ENCODE measurements around the gene VENTX.
A peak's percentile ranks its signal among the peaks of the same experiment; 100 is the strongest.

The VENTX gene

GRCh38 chr10:133272301-133272963 lies 34.8 kb downstream of the VENTX start:
- H3K4me3 ChIP-seq (ENCODE audit: control insufficient read depth in 1 of 7, extremely low read depth in 1 of 7, insufficient read depth in 4 of 7, low read depth in 2 of 7, low read length in 6 of 7), result no peak overlapping the region
- H3K27me3 ChIP-seq (replicated peaks in 2 of 5; ENCODE audit: control insufficient read depth in 4 of 5, insufficient read depth in 5 of 5, low read length in 4 of 5), result no peaks in the 10 kb centered on the region
- H3K4me1 ChIP-seq (ENCODE audit: control extremely low read depth in 1 of 4, control insufficient read depth in 4 of 4, insufficient read depth in 4 of 4, low read length in 3 of 4), result peaks cover 0 to 37% (median 33%) of the 10 kb centered on the region in 4 experiments
- DNase-seq, result no peak
- H3K36me3 ChIP-seq (ENCODE audit: control insufficient read depth in 4 of 4, insufficient read depth in 4 of 4, low read length in 3 of 4), result peaks cover 0 to 63% (median 30%) of the 10 kb centered on the region in 4 experiments
- ChIA-PET POLR2A (interaction anchor here (5.8 kb wide), 1 partner anchor 9 kb away, joined by 63 read pairs; no protein-coding TSS in a partner anchor), CTCF (no interaction called here)
- H3K9me3 ChIP-seq (ENCODE audit: control extremely low read depth in 1 of 5, control insufficient read depth in 4 of 5, insufficient read depth in 2 of 5, low read depth in 1 of 5, low read length in 4 of 5), result no peaks in the 10 kb centered on the region
- 94% methylated on average over 20 of the region's 29 CpGs for WGBS (ENCODE audit: insufficient coverage)
- no peak overlapping the region for H3K27ac ChIP-seq (ENCODE audit: insufficient read depth in 1 of 2, low read depth in 1 of 2, low read length in 2 of 2, poor library complexity in 1 of 2, severe bottlenecking in 2 of 2)

DNA sequence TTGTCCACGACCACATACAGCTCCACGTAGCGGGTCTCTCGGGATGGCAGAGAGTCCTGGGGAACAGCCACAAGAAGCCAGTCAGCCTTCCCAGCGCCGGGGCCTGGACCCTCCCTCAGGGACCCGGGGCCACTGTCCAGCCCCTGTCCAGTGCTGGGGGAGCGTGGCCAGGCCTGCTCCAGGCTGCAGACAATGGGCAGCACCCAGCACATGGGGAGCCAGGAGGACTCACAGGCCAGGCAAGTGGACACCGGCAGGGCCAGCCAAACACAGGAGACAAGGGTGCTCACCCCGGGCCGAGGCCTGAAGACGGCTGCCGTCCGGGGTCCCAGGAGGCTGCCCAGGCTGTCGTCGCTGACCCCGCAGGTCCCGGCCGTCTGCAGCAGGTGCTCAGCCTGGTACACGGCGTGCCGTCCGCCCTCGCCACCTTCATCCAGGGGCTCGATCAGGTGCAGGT lies 35.3 kb downstream of the VENTX start:
- no peaks in the 10 kb centered on the region for H3K9me3 ChIP-seq (ENCODE audit: control extremely low read depth in 1 of 5, control insufficient read depth in 4 of 5, insufficient read depth in 2 of 5, low read depth in 1 of 5, low read length in 4 of 5)
- peaks cover 3 to 42% (median 39%) of the 10 kb centered on the region in 4 experiments for H3K4me1 ChIP-seq (ENCODE audit: control extremely low read depth in 1 of 4, control insufficient read depth in 4 of 4, insufficient read depth in 4 of 4, low read length in 3 of 4)
- WGBS (ENCODE audit: insufficient coverage), result 98% methylated on average over 13 of the region's 25 CpGs
- DNase-seq, result no peak
- CTCF ChIA-PET, result no interaction called here
- POLR2A ChIA-PET, result interaction anchor here (5.8 kb wide), 1 partner anchor 9 kb away, joined by 63 read pairs; no protein-coding TSS in a partner anchor
- peaks cover 0 to 59% (median 28%) of the 10 kb centered on the region in 4 experiments for H3K36me3 ChIP-seq (ENCODE audit: control insufficient read depth in 4 of 4, insufficient read depth in 4 of 4, low read length in 3 of 4)
- no peak overlapping the region for H3K27ac ChIP-seq (ENCODE audit: insufficient read depth in 1 of 2, low read depth in 1 of 2, low read length in 2 of 2, poor library complexity in 1 of 2, severe bottlenecking in 2 of 2)
- no peaks in the 10 kb centered on the region for H3K27me3 ChIP-seq (replicated peaks in 2 of 5; ENCODE audit: control insufficient read depth in 4 of 5, insufficient read depth in 5 of 5, low read length in 4 of 5)
- H3K4me3 ChIP-seq (ENCODE audit: control insufficient read depth in 1 of 7, extremely low read depth in 1 of 7, insufficient read depth in 4 of 7, low read depth in 2 of 7, low read length in 6 of 7), result no peak overlapping the region

GRCh38 chr10:133273534-133274143 lies 36.0 kb downstream of the VENTX start:
- ChIA-PET CTCF (no interaction called here), POLR2A (interaction anchor here (5.8 kb wide), 1 partner anchor 10 kb away, joined by 63 read pairs; no protein-coding TSS in a partner anchor)
- Histone ChIP-seq H3K9me3 (ENCODE audit: control extremely low read depth in 1 of 5, control insufficient read depth in 4 of 5, insufficient read depth in 2 of 5, low read depth in 1 of 5, low read length in 4 of 5) (no peaks in the 10 kb centered on the region), H3K27me3 (replicated peaks in 2 of 5; ENCODE audit: control insufficient read depth in 4 of 5, insufficient read depth in 5 of 5, low read length in 4 of 5) (no peaks in the 10 kb centered on the region), H3K4me1 (ENCODE audit: control extremely low read depth in 1 of 4, control insufficient read depth in 4 of 4, insufficient read depth in 4 of 4, low read length in 3 of 4) (peaks cover 6 to 49% (median 45%) of the 10 kb centered on the region in 4 experiments), H3K4me3 (ENCODE audit: control insufficient read depth in 1 of 7, extremely low read depth in 1 of 7, insufficient read depth in 4 of 7, low read depth in 2 of 7, low read length in 6 of 7) (no peak overlapping the region), H3K36me3 (ENCODE audit: control insufficient read depth in 4 of 4, insufficient read depth in 4 of 4, low read length in 3 of 4) (peaks cover 0 to 52% (median 26%) of the 10 kb centered on the region in 4 experiments), H3K27ac (ENCODE audit: insufficient read depth in 1 of 2, low read depth in 1 of 2, low read length in 2 of 2, poor library complexity in 1 of 2, severe bottlenecking in 2 of 2) (no peak overlapping the region)
- 96% methylated on average over 25 of the region's 28 CpGs for WGBS (ENCODE audit: insufficient coverage)
- no peak for DNase-seq

GRCh38 chr10:133274751-133275683 lies 37.4 kb downstream of the VENTX start:
- Histone ChIP-seq H3K27me3 (replicated peaks in 2 of 5; ENCODE audit: control insufficient read depth in 4 of 5, insufficient read depth in 5 of 5, low read length in 4 of 5) (no peaks in the 10 kb centered on the region), H3K4me1 (ENCODE audit: control extremely low read depth in 1 of 4, control insufficient read depth in 4 of 4, insufficient read depth in 4 of 4, low read length in 3 of 4) (peaks cover 9 to 63% (median 59%) of the 10 kb centered on the region in 4 experiments), H3K27ac (ENCODE audit: insufficient read depth in 1 of 2, low read depth in 1 of 2, low read length in 2 of 2, poor library complexity in 1 of 2, severe bottlenecking in 2 of 2) (peak overlapping the region; percentile 80 to 86), H3K36me3 (ENCODE audit: control insufficient read depth in 4 of 4, insufficient read depth in 4 of 4, low read length in 3 of 4) (peaks cover 0 to 38% (median 18%) of the 10 kb centered on the region in 4 experiments), H3K9me3 (ENCODE audit: control extremely low read depth in 1 of 5, control insufficient read depth in 4 of 5, insufficient read depth in 2 of 5, low read depth in 1 of 5, low read length in 4 of 5) (no peaks in the 10 kb centered on the region), H3K4me3 (ENCODE audit: control insufficient read depth in 1 of 7, extremely low read depth in 1 of 7, insufficient read depth in 4 of 7, low read depth in 2 of 7, low read length in 6 of 7) (peak overlapping the region; percentile 57 to 91 (median 72))
- 2% methylated on average over 21 of the region's 26 CpGs for WGBS (ENCODE audit: insufficient coverage)
- DNase-seq, result peak; percentile 87 to 97 (median 96)
- POLR2A ChIA-PET, result interaction anchor here (0.7 to 5.8 kb wide), 7 partner anchors 11 to 103 kb away, joined by 3 to 63 read pairs (median 3); partner anchors contain the start of genes TUBGCP2 and ZNF511
- CTCF ChIA-PET, result interaction anchor here (0.8 to 7.1 kb wide), 10 partner anchors 9 to 132 kb away, joined by 3 to 112 read pairs (median 8); no protein-coding TSS in a partner anchor

- DNase-seq, result peak in 2 of 3 donors; percentile 56 to 60
- H3K27me3 ChIP-seq (replicated peaks in 2 of 5; ENCODE audit: control insufficient read depth in 4 of 5, insufficient read depth in 5 of 5, low read length in 4 of 5), result no peaks in the 10 kb centered on the region
- POLR2A ChIA-PET, result interaction anchor here (0.7 to 5.8 kb wide), 7 partner anchors 12 to 38 kb away, joined by 3 to 63 read pairs (median 4); partner anchors contain the start of genes TUBGCP2, VENTX and ZNF511
- H3K9me3 ChIP-seq (ENCODE audit: control extremely low read depth in 1 of 5, control insufficient read depth in 4 of 5, insufficient read depth in 2 of 5, low read depth in 1 of 5, low read length in 4 of 5), result no peaks in the 10 kb centered on the region
- WGBS (ENCODE audit: insufficient coverage), result 0% methylated on average over 12 of the region's 12 CpGs
- peak overlapping the region; percentile 57 to 91 (median 72) for H3K4me3 ChIP-seq (ENCODE audit: control insufficient read depth in 1 of 7, extremely low read depth in 1 of 7, insufficient read depth in 4 of 7, low read depth in 2 of 7, low read length in 6 of 7)
- peaks cover 0 to 32% (median 16%) of the 10 kb centered on the region in 4 experiments for H3K36me3 ChIP-seq (ENCODE audit: control insufficient read depth in 4 of 4, insufficient read depth in 4 of 4, low read length in 3 of 4)
- H3K4me1 ChIP-seq (ENCODE audit: control extremely low read depth in 1 of 4, control insufficient read depth in 4 of 4, insufficient read depth in 4 of 4, low read length in 3 of 4), result peaks cover 11 to 69% (median 66%) of the 10 kb centered on the region in 4 experiments
- CTCF ChIA-PET, result interaction anchor here (0.8 to 7.1 kb wide), 9 partner anchors 10 to 132 kb away, joined by 3 to 112 read pairs (median 9); no protein-coding TSS in a partner anchor
- peak overlapping the region; percentile 80 to 86 for H3K27ac ChIP-seq (ENCODE audit: insufficient read depth in 1 of 2, low read depth in 1 of 2, low read length in 2 of 2, poor library complexity in 1 of 2, severe bottlenecking in 2 of 2)
Observed at GRCh38 chr10:133275684-133276092, 38.0 kb downstream of the VENTX start.

DNA sequence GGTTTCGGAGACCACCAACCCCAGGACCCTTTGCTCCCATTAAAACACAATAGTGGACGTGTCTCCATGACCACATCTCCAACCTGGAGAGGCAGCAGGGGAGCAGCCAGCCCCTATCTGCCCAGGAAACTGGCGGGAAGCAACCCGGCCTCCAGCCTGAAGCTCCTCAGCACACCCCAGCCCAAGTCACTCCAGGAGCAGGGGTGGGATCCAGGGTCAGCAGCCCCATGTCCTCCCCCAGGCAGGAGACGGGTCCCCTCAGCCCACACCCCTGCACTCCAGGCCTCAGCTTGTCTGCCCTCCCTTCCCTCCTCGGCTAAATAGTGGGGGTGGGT lies 38.4 kb downstream of the VENTX start:
- WGBS (ENCODE audit: insufficient coverage), result 3% methylated on average over 3 of the region's 6 CpGs
- H3K27ac ChIP-seq (ENCODE audit: insufficient read depth in 1 of 2, low read depth in 1 of 2, low read length in 2 of 2, poor library complexity in 1 of 2, severe bottlenecking in 2 of 2), result peak overlapping the region in 1 of 2 experiments; percentile 86
- DNase-seq, result no peak
- H3K4me3 ChIP-seq (ENCODE audit: control insufficient read depth in 1 of 7, extremely low read depth in 1 of 7, insufficient read depth in 4 of 7, low read depth in 2 of 7, low read length in 6 of 7), result peak overlapping the region; percentile 57 to 91 (median 72)
- H3K9me3 ChIP-seq (ENCODE audit: control extremely low read depth in 1 of 5, control insufficient read depth in 4 of 5, insufficient read depth in 2 of 5, low read depth in 1 of 5, low read length in 4 of 5), result no peaks in the 10 kb centered on the region
- POLR2A ChIA-PET, result interaction anchor here (0.7 to 5.8 kb wide), 6 partner anchors 12 to 38 kb away, joined by 3 to 63 read pairs (median 8); partner anchors contain the start of genes TUBGCP2, VENTX and ZNF511
- H3K36me3 ChIP-seq (ENCODE audit: control insufficient read depth in 4 of 4, insufficient read depth in 4 of 4, low read length in 3 of 4), result peaks cover 0 to 28% (median 12%) of the 10 kb centered on the region in 4 experiments
- no peaks in the 10 kb centered on the region for H3K27me3 ChIP-seq (replicated peaks in 2 of 5; ENCODE audit: control insufficient read depth in 4 of 5, insufficient read depth in 5 of 5, low read length in 4 of 5)
- CTCF ChIA-PET, result interaction anchor here (1.0 to 7.1 kb wide), 6 partner anchors 10 to 133 kb away, joined by 3 to 112 read pairs (median 10); no protein-coding TSS in a partner anchor
- H3K4me1 ChIP-seq (ENCODE audit: control extremely low read depth in 1 of 4, control insufficient read depth in 4 of 4, insufficient read depth in 4 of 4, low read length in 3 of 4), result peaks cover 11 to 73% (median 69%) of the 10 kb centered on the region in 4 experiments
